ENCODE measurements around the gene CACNA2D1.
"Not testable (repeated sequence)": the region's sequence is repeated elsewhere in the genome, so short reads cannot be mapped to it uniquely, and the experiment has no call there.

The CACNA2D1 gene

DNA sequence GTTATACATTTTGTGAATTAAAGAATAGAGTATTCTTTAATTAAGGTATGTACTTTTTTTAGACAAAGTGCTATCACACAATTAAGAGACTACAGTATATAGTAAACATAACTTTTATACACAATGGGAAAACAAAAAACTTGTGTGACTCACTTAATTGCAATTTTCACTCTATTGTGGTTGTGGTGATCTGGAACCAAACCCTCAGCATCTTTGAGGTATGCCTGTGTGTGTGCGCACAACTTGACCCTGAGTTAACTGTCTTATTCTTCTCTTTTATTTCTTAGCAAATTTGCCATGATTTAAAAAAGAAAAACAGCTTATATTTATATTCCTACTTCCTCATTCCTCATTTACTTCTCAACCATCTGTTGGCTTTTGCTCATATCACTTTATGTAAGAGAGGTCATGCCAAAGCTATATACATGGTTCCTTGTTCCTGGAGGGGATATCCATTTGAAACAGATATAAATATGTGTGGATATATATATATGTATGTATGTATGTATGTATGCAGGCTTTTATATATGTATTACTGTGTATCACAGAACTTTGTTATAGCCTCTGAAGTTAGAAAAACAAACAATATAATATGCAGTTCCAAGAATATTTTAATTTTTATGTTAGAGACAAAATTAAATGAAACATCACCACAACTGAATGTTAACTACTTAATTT lies 414.2 kb downstream of the CACNA2D1 start:
- DNase-seq = no peak

DNA sequence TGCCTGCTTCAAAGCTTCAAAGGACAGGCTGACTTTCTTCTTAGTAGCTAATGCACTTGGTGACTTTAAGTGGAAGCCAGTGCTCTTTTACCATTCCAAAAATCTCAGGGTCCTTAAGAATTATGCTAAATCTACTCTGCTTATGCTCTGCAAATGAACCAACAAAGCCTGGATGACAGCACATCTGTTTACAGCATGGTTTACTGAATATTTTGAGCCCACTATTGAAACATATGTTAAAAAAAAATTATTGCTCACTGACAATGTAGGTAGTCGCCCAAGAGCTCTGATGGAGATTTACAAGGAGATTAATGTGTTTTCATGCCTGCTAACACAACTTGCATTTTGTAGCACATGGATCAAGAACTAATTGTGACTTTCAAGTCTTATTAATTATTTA lies 415.5 kb downstream of the CACNA2D1 start:
- no peak for DNase-seq

DNA sequence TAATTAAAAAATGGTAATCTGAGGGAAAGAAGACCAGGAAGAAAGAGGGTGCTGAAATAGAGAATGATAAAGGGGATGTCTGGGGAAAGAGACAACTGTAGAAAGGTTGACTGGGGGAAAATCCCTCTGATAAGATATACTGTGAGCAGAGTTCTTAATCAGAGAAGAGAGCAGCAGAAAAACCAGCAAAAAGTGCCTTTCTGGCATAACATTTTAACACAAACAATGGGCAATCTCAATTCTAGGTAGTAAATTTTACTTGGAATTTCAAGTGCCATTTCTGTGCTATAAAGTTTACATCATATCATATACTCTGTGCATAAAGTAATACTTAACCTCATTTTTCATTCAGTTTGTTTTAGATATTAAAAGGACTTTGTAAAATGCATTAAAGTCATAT lies 421.9 kb downstream of the CACNA2D1 start:
- DNase-seq = no peak

GRCh38 chr7:82021036-82021435 lies 422.5 kb downstream of the CACNA2D1 start:
- no peak for DNase-seq

DNA sequence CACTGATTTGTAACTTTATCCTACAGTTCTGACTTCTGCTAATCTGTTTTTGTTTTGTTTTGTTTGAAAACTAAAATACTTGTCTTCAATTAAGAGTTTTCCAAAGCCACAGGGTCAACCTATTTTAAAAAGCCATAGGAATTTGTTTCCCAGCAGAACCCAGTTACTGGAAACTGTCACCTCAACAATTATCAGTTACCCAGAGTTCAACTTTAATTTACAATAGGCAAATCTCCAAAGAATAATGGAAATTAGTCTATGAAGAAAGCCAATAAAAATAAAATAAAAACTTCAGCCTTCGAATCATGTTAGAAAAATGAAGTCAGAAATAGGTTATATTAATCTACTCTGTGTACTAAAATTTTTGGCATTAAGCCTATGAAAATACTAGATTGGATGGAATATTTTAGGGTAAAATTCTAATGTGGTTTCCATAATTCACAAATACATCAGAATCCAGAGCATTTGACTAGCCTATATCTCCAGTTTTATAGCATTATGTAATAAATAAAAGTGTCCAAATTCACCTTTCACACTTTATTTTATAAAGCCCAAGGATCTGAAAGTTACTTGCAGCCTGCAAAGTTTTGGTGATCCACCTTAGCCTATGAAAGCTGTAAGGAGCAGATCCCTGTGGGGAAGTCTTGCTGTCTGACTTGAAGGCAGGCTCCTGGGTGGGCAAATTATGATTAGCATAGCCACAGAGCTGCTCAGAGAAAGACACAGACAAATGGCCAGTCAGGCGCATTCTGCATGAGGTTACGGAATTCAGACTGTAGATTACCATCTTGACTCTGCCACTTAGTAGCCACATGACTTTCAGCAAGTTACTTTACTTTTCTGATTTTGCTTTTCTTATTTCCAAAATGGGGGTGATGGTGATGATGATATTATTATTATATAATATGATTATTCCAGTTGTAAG lies 423.8 kb downstream of the CACNA2D1 start:
- no peak for DNase-seq

GRCh38 chr7:82018226-82018625 lies 425.4 kb downstream of the CACNA2D1 start:
- DNase-seq = no peak

- DNase-seq = no peak
Observed at GRCh38 chr7:82017334-82017943, 426.1 kb downstream of the CACNA2D1 start.

- no peak for DNase-seq
Observed at GRCh38 chr7:82015751-82016150, 427.8 kb downstream of the CACNA2D1 start.

- DNase-seq = not testable (repeated sequence)
Observed at GRCh38 chr7:82014574-82014973, 429.0 kb downstream of the CACNA2D1 start.

DNA sequence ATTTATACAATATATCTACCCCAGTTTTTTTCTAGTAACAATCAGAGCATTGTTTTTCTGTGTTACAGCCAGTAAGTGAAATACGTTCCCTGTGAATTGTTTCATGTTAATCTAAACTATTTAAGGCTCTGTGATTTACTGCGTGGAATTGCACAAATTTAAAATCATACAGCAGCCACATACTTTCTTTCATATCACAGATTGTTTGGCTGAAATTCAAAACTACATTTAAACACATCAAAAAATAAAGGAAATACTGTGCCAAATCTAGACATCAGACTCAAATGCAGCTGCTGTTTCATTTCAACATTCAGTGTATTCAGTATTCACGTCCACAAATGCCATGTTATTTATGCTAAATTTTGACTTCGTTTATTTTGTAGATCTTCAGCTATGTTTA lies 431.1 kb downstream of the CACNA2D1 start:
- no peak for DNase-seq

GRCh38 chr7:82010416-82010815 lies 433.2 kb downstream of the CACNA2D1 start:
- no peak for DNase-seq

DNA sequence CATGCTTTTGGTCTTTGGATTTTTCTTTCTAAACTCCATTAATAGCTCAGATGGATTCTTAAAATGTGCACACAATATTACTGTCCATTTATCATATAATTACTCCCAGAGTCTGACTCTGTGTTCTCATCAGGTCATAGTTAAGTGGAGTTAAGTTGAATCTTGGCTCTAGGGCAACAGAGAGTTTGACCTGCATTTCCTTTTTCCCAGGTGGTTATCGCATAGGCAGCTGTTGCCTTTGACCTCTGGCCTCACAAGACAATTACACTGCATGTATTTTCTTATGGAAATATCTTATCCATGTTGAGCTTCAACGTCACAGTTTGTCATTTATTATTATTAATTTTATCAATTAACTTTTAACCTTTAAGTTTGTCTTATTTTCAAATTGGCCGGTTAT lies 436.3 kb downstream of the CACNA2D1 start:
- DNase-seq = no peak

DNA sequence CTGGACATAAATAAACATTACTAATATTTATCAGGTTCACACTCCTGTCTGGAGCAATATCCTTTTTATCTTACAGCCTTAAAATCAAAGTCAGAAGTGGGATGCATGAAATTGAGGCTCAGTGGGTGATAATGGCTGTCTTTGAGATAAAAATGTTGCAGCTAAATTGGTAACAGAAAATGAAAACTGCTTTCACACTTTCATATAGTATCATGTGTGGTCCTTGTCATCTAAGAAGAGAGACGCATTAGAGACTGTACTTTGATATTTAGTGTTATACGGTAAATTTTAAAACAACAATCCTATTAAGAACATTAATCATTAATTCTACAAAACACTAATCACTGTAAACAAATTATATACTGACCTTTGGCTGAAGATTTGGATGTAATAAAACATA lies 438.5 kb downstream of the CACNA2D1 start:
- DNase-seq = no peak

DNA sequence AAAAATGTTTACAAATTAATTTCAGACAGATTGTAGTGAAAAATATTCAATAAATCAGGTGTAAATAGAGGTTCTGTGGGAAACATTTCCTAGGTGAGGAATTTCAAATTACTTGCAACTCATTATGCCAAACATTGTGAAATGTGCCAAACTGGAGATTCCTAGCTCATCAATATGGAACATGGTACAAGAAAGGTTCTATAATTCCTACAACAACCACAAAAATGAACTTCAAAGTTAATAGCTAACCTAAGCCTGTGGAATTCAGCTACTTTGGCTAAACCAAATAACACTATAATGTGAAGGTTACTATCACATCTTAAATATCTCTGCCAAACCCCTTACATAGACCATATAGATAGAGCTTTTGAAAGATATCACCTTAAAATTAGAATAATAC lies 450.4 kb downstream of the CACNA2D1 start:
- no peak for DNase-seq

- no peak for DNase-seq
Observed at GRCh38 chr7:81990395-81990794, 453.2 kb downstream of the CACNA2D1 start.

DNA sequence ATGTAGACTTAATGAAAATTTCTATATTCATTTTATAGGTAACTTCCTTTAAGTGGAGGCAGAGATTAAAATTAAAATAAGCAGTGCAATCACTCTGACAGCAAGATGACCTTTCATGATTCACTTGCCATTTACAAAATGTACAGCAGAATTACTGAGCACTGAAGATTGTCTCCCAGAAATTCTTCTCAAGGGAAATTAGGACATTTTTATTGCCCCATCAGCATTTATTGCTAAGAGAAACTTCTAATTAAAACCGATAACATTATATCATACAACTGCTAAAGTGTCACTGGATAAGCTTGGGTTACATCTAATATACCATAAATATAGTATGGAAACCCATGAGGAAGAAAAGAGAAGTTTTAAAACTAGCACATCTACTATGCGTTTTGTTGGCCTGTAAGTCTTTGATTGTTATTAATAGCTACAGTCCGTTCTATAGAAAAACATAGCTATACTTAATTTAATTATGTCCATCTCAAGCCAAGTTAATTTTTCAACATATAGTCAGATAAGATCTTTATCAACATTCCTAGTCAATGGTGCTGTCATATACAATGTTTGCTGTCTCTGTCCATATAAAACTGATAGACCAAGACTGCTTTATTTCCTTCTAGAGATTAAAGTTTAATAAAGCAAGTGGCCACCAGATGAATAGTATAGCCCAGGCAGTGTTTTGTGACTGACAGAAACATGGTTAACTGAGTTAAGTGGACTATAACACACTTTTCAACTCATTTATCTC lies 456.7 kb downstream of the CACNA2D1 start:
- no peak for DNase-seq

DNA sequence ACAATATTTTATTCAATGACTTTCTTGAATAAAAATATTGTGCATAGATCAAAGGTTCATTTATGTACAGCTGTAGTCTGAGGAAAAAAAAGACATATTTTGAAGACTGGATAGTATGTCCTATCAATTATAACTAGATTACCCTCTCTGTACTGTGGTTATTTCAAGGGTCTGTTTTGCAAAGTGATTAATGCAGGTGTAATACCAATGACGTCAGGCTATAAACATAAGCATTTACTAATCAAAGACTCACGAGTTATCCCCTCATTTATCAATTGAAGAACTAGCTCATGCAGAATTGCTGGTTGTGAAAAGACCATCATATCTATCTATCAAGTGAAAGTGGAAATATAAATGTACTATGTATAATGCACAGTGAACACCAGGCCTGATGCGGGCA lies 460.2 kb downstream of the CACNA2D1 start:
- no peak for DNase-seq

- DNase-seq = no peak
Observed at GRCh38 chr7:81973117-81973516, 470.5 kb downstream of the CACNA2D1 start.

DNA sequence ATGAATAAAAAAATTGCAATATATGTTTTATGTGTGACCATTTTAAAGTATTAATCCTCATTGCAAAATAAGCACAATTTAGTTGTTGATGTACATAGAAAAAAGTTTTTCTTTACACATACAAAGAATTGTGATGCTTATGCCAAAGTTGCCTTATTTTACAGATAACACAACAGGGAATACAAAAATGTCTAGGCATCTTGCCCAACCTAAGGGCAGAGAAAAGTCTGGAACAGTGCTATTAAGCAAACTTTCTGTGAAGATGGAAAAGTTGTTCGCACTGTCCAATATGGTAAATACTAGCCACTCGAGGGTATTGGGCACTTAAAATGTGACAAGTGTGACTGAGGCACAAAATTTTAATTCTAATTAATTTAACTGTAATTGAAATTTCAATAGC lies 483.6 kb downstream of the CACNA2D1 start:
- no peak for DNase-seq

DNA sequence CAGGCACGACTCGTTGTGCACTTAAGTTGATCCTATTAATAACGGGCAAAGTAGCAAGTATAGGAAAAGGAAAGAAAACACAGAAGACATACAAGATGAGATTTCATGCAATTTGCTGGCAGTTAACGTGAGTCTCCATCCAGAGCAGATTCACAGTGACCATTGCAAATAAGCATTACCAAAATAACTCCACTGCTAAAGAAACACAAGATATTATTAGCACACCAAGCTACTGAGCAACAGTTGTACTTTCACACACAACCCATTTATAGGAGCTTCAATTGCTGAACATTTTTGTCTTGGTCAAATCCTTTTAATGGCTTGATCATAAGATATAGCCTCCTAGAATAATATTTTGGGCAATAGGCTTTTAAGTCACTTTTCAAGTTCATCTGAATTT lies 486.1 kb downstream of the CACNA2D1 start:
- no peak for DNase-seq

DNA sequence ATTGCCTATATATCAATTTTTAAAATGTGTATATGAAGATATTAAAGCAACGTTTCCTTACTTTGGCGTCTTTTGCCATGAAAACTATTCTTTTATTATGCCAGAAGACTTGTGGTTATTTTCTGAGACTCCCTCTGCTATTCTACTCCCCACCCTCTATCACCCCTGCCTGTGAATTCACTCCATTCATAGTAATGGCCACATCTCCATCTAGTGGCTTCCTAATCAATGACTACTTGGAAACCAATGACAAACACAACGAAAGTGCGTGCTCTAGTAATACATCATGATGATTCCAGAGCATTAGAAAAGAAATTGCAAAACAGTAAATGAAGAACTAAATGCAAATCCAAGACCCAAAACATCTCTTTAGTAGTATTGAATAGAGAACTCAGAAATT lies 487.1 kb downstream of the CACNA2D1 start:
- no peak for DNase-seq

GRCh38 chr7:81949306-81949705 lies 494.3 kb downstream of the CACNA2D1 start:
- DNase-seq = no peak

- DNase-seq = no peak
Observed at GRCh38 chr7:81944058-81944457, 499.5 kb downstream of the CACNA2D1 start.
